Endothelial cell of umbilical vein (primary cell): ENCODE results near the gene LMF1. TPM values are rescaled to one million over a fixed set of nuclear protein-coding genes. Genes with fewer than 3 reads are reported as not detected.
"Not testable (repeated sequence)": the region's sequence is repeated elsewhere in the genome, so short reads cannot be mapped to it uniquely, and the experiment has no call there.

Experiments used
- BruUV-seq: library from RNA; stranded (reverse); fragments of 400-500 nt; replicated peaks from 2 replicates; lab custom pipeline; 2021; lab: Mats Ljungman, UMichigan
- CTCF ChIA-PET: fragments of 300-600, 350-600 bp; sonication (Branson Sonifier 250); formaldehyde crosslinking; loops from one replicate; lab custom pipeline; 2021; ENCODE audit warnings: antibody characterized with exemption, inconsistent platforms; lab: Charles Lee
- POLR2A ChIA-PET: fragments of 300-600, 350-600 bp; sonication (Branson Sonifier 250); formaldehyde crosslinking; loops from one replicate; lab custom pipeline; 2021; ENCODE audit warnings: antibody characterized with exemption, inconsistent platforms; lab: Charles Lee
- DNase-seq: peaks from one replicate; pipeline ENCODE4 v3.0.0-alpha.2; 2011; ENCODE audit warnings: low read depth, low spot score
- FAIRE-seq: peaks from 2 replicates; lab custom pipeline; 2011; peaks lifted over from hg19 to GRCh38; lab: Jason Lieb, UNC
- H2AFZ ChIP-seq: 2 replicates; pipeline ENCODE4 v1.6.0; 2012; ENCODE audit warnings: low read depth, low read length, control low read depth, inconsistent platforms
- H3K27ac ChIP-seq: 2 replicates; pipeline ENCODE4 v1.5.1; 2011; ENCODE audit warnings: low read depth, mild to moderate bottlenecking, control low read depth, low read length, moderate library complexity; ENCODE audit not compliant: insufficient read depth
- H3K27me3 ChIP-seq, 2 experiments: 2 replicates each; pipeline versions ENCODE4 v1.6.0 to v1.6.1; 2011; ENCODE audit warnings: low read length in 2 of 2, mixed read lengths in 1 of 2; ENCODE audit not compliant: control insufficient read depth in 2 of 2, insufficient read depth in 2 of 2
- H3K36me3 ChIP-seq, 2 experiments: 2 replicates in 1 of 2; 3 replicates in 1 of 2; pipeline ENCODE4 v1.5.1; 2011; ENCODE audit warnings: low read length in 2 of 2, mild to moderate bottlenecking in 1 of 2, moderate library complexity in 1 of 2; ENCODE audit not compliant: control insufficient read depth in 2 of 2, insufficient read depth in 2 of 2; ENCODE audit errors: extremely low read depth in 1 of 2
- H3K4me1 ChIP-seq: 3 replicates; pipeline ENCODE4 v1.5.1; 2011; ENCODE audit warnings: mild to moderate bottlenecking, low read length; ENCODE audit not compliant: control insufficient read depth, insufficient read depth; ENCODE audit errors: extremely low read depth
- H3K4me2 ChIP-seq: 2 replicates; pipeline ENCODE4 v1.6.1; 2011; ENCODE audit warnings: low read length, control low read depth, mixed read lengths; ENCODE audit not compliant: insufficient read depth
- H3K4me3 ChIP-seq, 3 experiments: fragments of 200-600 bp in 1 of 3; sonication (generic), shearing (Covaris generic) in 1 of 3; replicated peaks in 1 of 3; 2 replicates each; pipeline ENCODE4 v1.5.1; 2011 to 2016; ENCODE audit warnings: control low read depth in 3 of 3, low read length in 3 of 3, mild to moderate bottlenecking in 2 of 3, inconsistent platforms in 1 of 3, low read depth in 1 of 3, moderate library complexity in 1 of 3; ENCODE audit not compliant: insufficient read depth in 1 of 3
- H3K79me2 ChIP-seq: 2 replicates; pipeline ENCODE4 v1.6.0; 2012; ENCODE audit warnings: low read length, inconsistent platforms; ENCODE audit not compliant: control insufficient read depth, insufficient read depth
- H3K9ac ChIP-seq: replicated peaks from 2 replicates; pipeline ENCODE3; 2011; ENCODE audit warnings: low read length, control low read depth; ENCODE audit not compliant: insufficient read depth; ENCODE audit errors: extremely low read depth
- H3K9me1 ChIP-seq: replicated peaks from 3 replicates; pipeline ENCODE4 v1.6.0; 2011; ENCODE audit warnings: mild to moderate bottlenecking, low read length; ENCODE audit not compliant: control insufficient read depth, insufficient read depth; ENCODE audit errors: extremely low read depth
- H3K9me3 ChIP-seq: replicated peaks from 2 replicates; pipeline ENCODE4 v1.5.1; 2012; ENCODE audit warnings: low read length, inconsistent platforms; ENCODE audit not compliant: control insufficient read depth, insufficient read depth
- H4K20me1 ChIP-seq: replicated peaks from 2 replicates; pipeline ENCODE3; 2011; ENCODE audit warnings: mild to moderate bottlenecking, low read length; ENCODE audit not compliant: control insufficient read depth, insufficient read depth; ENCODE audit errors: extremely low read depth
- dilution Hi-C: fragments of 300-500 bp; cut with MboI; formaldehyde crosslinking; loops from one replicate; pipeline ENCODE4 v1.15.0; 2019; ENCODE audit warnings: low sequenced_read_pairs; ENCODE audit not compliant: extremely low pct_ligation_motif_present
- intact Hi-C: fragments of 100-400 bp; cut with micrococcal nuclease; formaldehyde crosslinking; loops from one replicate; pipeline ENCODE4 v1.10.0; 2022
- polyA plus RNA-seq, 4 experiments: library from polyadenylated mRNA; depleted of rRNA in 3 of 4; stranded (reverse) in 3 of 4; unstranded in 1 of 4; fragments of >200 nt; gene quantifications; 2 replicates each; pipeline versions ENCODE4 v1.2.1 to v1.2.3, GENCODE V29; 2011 to 2012; ENCODE audit warnings: missing spikeins in 1 of 4
- total RNA-seq: library from RNA; stranded (reverse); gene quantifications from 2 replicates; pipeline ENCODE4 v1.2.3, GENCODE V29; 2021

LMF1 gene
- total and polyA plus RNA-seq, 2 donors (not counting 3 experiments of a cell fraction or from before 2014, with no cell fraction given) = 17.8 TPM

GRCh38 chr16:950733-951573, 19.8 kb downstream of the LMF1 start:
- H3K4me3 ChIP-seq, intact Hi-C loops, BruUV-seq, H3K79me2 ChIP-seq, H2AFZ ChIP-seq, H3K9ac ChIP-seq, H3K9me1 ChIP-seq, DNase-seq, H3K4me1 ChIP-seq, H3K27me3 ChIP-seq, H3K27ac ChIP-seq, POLR2A ChIA-PET, H4K20me1 ChIP-seq, H3K9me3 ChIP-seq, dilution Hi-C loops, H3K36me3 ChIP-seq, H3K4me2 ChIP-seq, FAIRE-seq, CTCF ChIA-PET: not testable (repeated sequence)

GRCh38 chr16:948767-949166, 22.0 kb downstream of the LMF1 start:
- BruUV-seq, H2AFZ ChIP-seq, H3K4me3 ChIP-seq, intact Hi-C loops, H3K27me3 ChIP-seq, H4K20me1 ChIP-seq, H3K9me3 ChIP-seq, H3K36me3 ChIP-seq, H3K9me1 ChIP-seq, POLR2A ChIA-PET, CTCF ChIA-PET, H3K9ac ChIP-seq, DNase-seq, H3K79me2 ChIP-seq, dilution Hi-C loops, FAIRE-seq, H3K4me1 ChIP-seq, H3K4me2 ChIP-seq, H3K27ac ChIP-seq: not testable (repeated sequence)

GRCh38 chr16:947922-948303, 22.9 kb downstream of the LMF1 start:
- intact Hi-C loops, CTCF ChIA-PET, H3K27ac ChIP-seq, H2AFZ ChIP-seq, H3K4me2 ChIP-seq, H4K20me1 ChIP-seq, H3K79me2 ChIP-seq, H3K36me3 ChIP-seq, DNase-seq, H3K9me1 ChIP-seq, H3K9me3 ChIP-seq, H3K4me3 ChIP-seq, BruUV-seq, FAIRE-seq, POLR2A ChIA-PET, H3K9ac ChIP-seq, H3K27me3 ChIP-seq, H3K4me1 ChIP-seq, dilution Hi-C loops: not testable (repeated sequence)
